ENCODE data around the gene DYNLRB1. TPM values are rescaled to one million over a fixed set of nuclear protein-coding genes. Genes with fewer than 3 reads are reported as not detected.

DYNLRB1 gene
- total and polyA plus RNA-seq, 2 donors (not counting 3 experiments of a cell fraction or from before 2014, with no cell fraction given): 142 to 245 TPM

GRCh38 chr20:34585019-34585418 is 68.8 kb downstream of the DYNLRB1 start:
- Histone ChIP-seq H3K27ac (ENCODE audit: insufficient read depth, low read depth, low read length) (no peak overlapping the region), H3K79me2 (ENCODE audit: control insufficient read depth, insufficient read depth, low read length) (no peaks in the 10 kb centered on the region), H2AFZ (ENCODE audit: low read depth, low read length) (no peak overlapping the region), H3K4me1 (ENCODE audit: control insufficient read depth, extremely low read depth, insufficient read depth, low read length) (peaks cover 14% of the 10 kb centered on the region), H3K9me1 (replicated peaks; ENCODE audit: control insufficient read depth, extremely low read depth, insufficient read depth, low read length) (no peaks in the 10 kb centered on the region), H3K4me2 (ENCODE audit: insufficient read depth, low read length) (no peak overlapping the region), H3K27me3 (ENCODE audit: control insufficient read depth in 2 of 2, insufficient read depth in 2 of 2, low read length in 2 of 2) (no peaks in the 10 kb centered on the region), H3K9ac (replicated peaks; ENCODE audit: extremely low read depth, insufficient read depth, low read length) (no peak overlapping the region), H3K4me3 (replicated peaks in 1 of 3; ENCODE audit: insufficient read depth in 1 of 3, low read depth in 1 of 3, low read length in 3 of 3) (no peak overlapping the region), H3K36me3 (ENCODE audit: control insufficient read depth in 2 of 2, extremely low read depth in 1 of 2, insufficient read depth in 2 of 2, low read length in 2 of 2) (peaks cover 0 to 5% of the 10 kb centered on the region in 2 experiments), H4K20me1 (replicated peaks; ENCODE audit: control insufficient read depth, extremely low read depth, insufficient read depth, low read length) (no peaks in the 10 kb centered on the region), H3K9me3 (replicated peaks; ENCODE audit: control insufficient read depth, insufficient read depth, low read length) (no peaks in the 10 kb centered on the region)
- FAIRE-seq (no peak), DNase-seq (ENCODE audit: low read depth, low spot score) (no peak)
- dilution Hi-C loops (cut with MboI; ENCODE audit: extremely low pct_ligation_motif_present, low sequenced_read_pairs) (no loop called here), intact Hi-C loops (cut with micrococcal nuclease) (no loop called here)
- no TSS peak for BruUV-seq (replicated peaks)
- CTCF ChIA-PET: no interaction called here
- POLR2A ChIA-PET: no interaction called here
- TF ChIP-seq MYC (IDR thresholded peaks at IDR 0.05; ENCODE audit: low read depth, low read length) (no peak), FOS (IDR thresholded peaks at IDR 0.05; ENCODE audit: borderline replicate concordance, insufficient read depth, low read length) (no peak), POLR2A (IDR thresholded peaks at IDR 0.05; ENCODE audit: low read depth, low read length) (no peak), CTCF (IDR thresholded peaks at IDR 0.05; ENCODE audit: extremely low read depth in 1 of 2, insufficient read depth in 1 of 2, low read depth in 1 of 2, low read length in 2 of 2) (no peak), POLR2AphosphoS5 (IDR thresholded peaks at IDR 0.05; ENCODE audit: insufficient read depth, low read depth, low read length) (no peak)

GRCh38 chr20:34586488-34587163 is 70.4 kb downstream of the DYNLRB1 start:
- Histone ChIP-seq H3K79me2 (ENCODE audit: control insufficient read depth, insufficient read depth, low read length) (no peaks in the 10 kb centered on the region), H3K36me3 (ENCODE audit: control insufficient read depth in 2 of 2, extremely low read depth in 1 of 2, insufficient read depth in 2 of 2, low read length in 2 of 2) (peaks cover 0 to 3% of the 10 kb centered on the region in 2 experiments), H3K9me1 (replicated peaks; ENCODE audit: control insufficient read depth, extremely low read depth, insufficient read depth, low read length) (no peaks in the 10 kb centered on the region), H3K27me3 (ENCODE audit: control insufficient read depth in 2 of 2, insufficient read depth in 2 of 2, low read length in 2 of 2) (no peaks in the 10 kb centered on the region), H2AFZ (ENCODE audit: low read depth, low read length) (no peak overlapping the region), H3K9ac (replicated peaks; ENCODE audit: extremely low read depth, insufficient read depth, low read length) (no peak overlapping the region), H3K4me1 (ENCODE audit: control insufficient read depth, extremely low read depth, insufficient read depth, low read length) (peaks cover 9% of the 10 kb centered on the region), H3K4me2 (ENCODE audit: insufficient read depth, low read length) (no peak overlapping the region), H3K27ac (ENCODE audit: insufficient read depth, low read depth, low read length) (no peak overlapping the region), H3K9me3 (replicated peaks; ENCODE audit: control insufficient read depth, insufficient read depth, low read length) (no peaks in the 10 kb centered on the region), H4K20me1 (replicated peaks; ENCODE audit: control insufficient read depth, extremely low read depth, insufficient read depth, low read length) (no peaks in the 10 kb centered on the region), H3K4me3 (replicated peaks in 1 of 3; ENCODE audit: insufficient read depth in 1 of 3, low read depth in 1 of 3, low read length in 3 of 3) (no peak overlapping the region)
- FAIRE-seq (no peak), DNase-seq (ENCODE audit: low read depth, low spot score) (no peak)
- intact Hi-C loops (cut with micrococcal nuclease) (no loop called here), dilution Hi-C loops (cut with MboI; ENCODE audit: extremely low pct_ligation_motif_present, low sequenced_read_pairs) (no loop called here)
- BruUV-seq (replicated peaks): no TSS peak
- CTCF ChIA-PET: no interaction called here
- TF ChIP-seq, protein P1, sequence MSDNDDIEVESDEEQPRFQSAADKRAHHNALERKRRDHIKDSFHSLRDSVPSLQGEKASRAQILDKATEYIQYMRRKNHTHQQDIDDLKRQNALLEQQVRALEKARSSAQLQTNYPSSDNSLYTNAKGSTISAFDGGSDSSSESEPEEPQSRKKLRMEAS (IDR thresholded peaks at IDR 0.05; ENCODE audit: insufficient read depth, insufficient read length): no peak
- POLR2A ChIA-PET: no interaction called here

Small RNA genes lying within 50 kb of the gene (small RNA-seq; reads per million reads assigned to genes)
- gene RF00019 (ENCODE audit: insufficient read depth, insufficient read length, low read depth, low replicate concordance): not detected

Other genes starting within 250 kb of the DYNLRB1 start
- gene AHCY, start 213.1 kb upstream of the DYNLRB1 start, total RNA-seq: 94.7 and 101 TPM in 2 replicates
- 150 and 168 TPM in 2 replicates for gene AHCY, start 213.1 kb upstream of the DYNLRB1 start, polyA plus RNA-seq
- 52.2 and 57.4 TPM in 2 replicates for gene ITCH, start 153.1 kb upstream of the DYNLRB1 start, total RNA-seq
- gene ITCH, start 153.1 kb upstream of the DYNLRB1 start, polyA plus RNA-seq: 6.4 and 29.5 TPM in 2 replicates
- 32.1 and 32.7 TPM in 2 replicates for gene MAP1LC3A, start 42.3 kb downstream of the DYNLRB1 start, total RNA-seq
- 39.8 and 54.1 TPM in 2 replicates for gene MAP1LC3A, start 42.3 kb downstream of the DYNLRB1 start, polyA plus RNA-seq
- 20.3 and 23.3 TPM in 2 replicates for gene PIGU, start 160.7 kb downstream of the DYNLRB1 start, total RNA-seq
- 81.8 and 82.2 TPM in 2 replicates for gene PIGU, start 160.7 kb downstream of the DYNLRB1 start, polyA plus RNA-seq
- 30.5 and 36.4 TPM in 2 replicates for gene TP53INP2, start 187.9 kb downstream of the DYNLRB1 start, total RNA-seq
- gene TP53INP2, start 187.9 kb downstream of the DYNLRB1 start, polyA plus RNA-seq: 14.5 and 18.3 TPM in 2 replicates